Stimulated activated CD8-positive, alpha-beta memory T cell treated with anti-CD3 and anti-CD28 coated beads, Interleukin-2, amount 100 ng/mL, for 48 hours (primary cell): ENCODE results near the gene ELMO1.

ENCODE experiments used
- DNase-seq, 2 donors: peaks; one replicate each; pipeline ENCODE4 v3.0.0-alpha.2; 2020; ENCODE audit warnings: low read depth in 2 of 2

ELMO1 gene

DNA sequence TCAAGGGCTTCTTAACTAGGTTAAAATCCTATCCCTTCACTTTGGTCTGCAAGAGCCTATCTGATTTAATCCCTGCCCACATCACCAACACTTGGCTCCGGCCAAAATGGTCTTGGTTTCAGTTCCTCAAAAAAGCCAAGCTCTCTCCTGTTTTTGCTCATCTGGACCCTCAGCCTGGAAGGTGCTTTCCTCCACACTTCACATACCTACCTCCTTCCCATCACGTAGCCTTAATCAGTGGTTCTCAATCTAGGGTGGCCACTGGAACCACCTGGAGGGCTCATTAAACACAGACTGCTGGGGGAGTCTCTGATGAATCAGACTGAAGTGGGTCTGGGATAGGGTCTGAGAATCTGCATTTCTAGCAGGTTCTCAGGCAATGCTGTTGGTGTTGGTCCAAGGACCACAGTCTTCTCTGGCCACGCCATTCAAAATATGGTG, 497.4 kb downstream of the ELMO1 start:
- no peak for DNase-seq

DNA sequence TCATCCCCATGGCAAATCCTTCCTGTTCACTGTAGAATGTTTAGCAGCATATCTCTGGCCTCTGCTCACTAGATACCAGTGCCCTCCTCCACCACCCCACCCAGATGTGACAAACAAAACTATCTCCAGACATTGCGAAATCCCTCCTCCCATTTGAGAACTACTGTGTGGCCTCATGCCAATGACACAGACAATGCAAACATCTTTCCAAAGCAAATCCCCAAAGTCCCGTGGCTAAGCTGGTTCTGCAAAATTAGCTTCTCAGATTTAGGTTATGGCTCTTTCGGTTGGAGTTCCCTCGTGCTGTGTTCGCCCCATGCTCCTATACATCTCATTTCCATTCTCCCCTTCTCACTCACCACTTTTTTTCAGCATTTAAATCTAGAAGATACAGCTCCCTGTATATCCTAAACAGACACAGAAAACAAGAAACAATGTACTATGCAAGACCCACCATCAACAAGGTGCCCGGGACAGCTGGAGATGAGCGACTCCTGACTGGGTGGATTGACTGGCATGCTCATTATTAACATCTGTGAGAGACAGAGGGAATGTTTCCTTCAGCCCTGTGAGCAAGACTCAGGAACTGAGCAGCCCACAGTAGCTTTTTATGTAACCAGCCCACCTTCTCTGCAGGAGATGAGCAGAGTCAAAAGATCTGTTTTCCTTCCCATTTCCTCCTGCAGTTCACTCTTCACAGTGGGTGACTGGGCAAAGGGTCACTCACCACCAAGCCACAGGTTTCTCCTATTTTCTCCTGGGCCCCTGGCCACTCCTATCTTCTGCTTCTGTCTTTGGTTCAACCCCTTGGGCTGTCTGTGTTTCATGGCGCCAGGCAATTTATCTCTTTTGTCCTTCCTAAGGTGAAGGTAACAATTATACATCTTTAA, 498.7 kb downstream of the ELMO1 start:
- no peak for DNase-seq

DNA sequence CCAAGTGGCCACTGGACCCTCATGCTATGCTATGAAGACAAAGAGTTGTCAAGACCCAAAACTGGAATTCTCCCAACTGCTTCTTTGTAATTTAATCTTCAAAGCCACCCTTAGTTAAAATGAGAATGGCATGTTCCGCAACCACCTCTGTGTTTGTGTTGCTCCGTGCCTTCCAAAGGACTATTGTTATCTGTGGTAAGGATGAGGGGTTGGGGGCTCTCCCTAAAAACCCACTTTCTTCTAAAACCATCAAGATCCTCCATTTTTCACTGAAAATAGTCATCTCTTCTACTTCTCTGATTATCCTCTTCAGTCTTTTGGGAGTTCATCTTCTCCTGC, 502.3 kb downstream of the ELMO1 start:
- DNase-seq = no peak

DNA sequence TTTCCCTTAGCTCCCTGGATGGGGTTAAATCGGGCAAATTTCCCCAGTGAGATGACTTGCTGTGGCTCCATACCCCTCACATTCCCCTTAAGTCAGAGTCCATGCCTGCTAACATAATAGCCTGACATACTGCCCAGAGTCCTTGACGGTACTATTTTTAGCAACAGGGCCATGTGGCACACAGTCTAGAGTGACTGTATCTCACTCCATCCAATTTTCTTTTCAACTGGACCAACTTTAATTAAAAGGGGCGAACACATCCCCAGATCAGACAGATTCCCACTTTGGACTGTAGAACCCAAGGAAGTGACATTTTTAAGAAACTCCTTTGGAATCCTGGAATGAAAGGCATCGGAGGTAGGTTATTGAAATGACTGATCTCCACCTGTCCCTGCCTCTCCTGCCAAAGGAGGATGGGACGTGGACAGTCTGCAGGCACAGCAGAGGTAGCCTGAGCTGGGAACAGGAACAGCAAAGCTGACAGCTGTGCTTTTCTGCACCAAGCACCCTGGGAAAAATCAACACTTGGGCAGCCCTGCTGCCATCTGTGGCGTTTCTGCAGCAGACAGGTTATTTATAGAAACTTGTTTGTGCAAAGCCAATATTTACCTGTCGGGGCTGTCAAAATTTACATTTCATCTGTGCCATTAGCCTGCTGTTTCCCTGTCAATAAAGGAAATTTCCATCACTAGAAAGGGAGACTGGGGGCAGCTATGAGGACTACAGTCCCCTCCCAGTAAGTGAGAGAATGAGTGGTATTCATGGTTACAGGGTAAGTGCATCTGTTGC, 502.9 kb downstream of the ELMO1 start:
- DNase-seq = no peak

DNA sequence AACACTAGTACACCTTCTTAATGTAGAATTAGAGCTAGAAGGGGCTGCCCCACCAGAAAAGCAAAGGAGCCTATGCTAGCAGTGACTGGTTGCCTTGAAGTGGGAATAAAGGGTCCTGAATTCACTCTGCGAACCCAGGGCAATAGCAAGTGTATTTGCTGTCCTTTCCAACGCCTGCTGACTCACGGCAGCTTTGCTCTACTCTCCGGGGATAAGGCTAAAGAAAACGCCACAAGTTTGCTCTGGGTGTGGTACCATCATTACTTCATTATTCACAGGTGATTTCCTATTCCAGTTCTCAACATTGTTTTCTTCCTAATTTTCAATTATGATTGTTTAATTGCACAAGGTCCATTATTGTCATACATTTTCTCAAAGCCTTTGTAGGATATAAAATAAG, 503.8 kb downstream of the ELMO1 start:
- no peak for DNase-seq

DNA sequence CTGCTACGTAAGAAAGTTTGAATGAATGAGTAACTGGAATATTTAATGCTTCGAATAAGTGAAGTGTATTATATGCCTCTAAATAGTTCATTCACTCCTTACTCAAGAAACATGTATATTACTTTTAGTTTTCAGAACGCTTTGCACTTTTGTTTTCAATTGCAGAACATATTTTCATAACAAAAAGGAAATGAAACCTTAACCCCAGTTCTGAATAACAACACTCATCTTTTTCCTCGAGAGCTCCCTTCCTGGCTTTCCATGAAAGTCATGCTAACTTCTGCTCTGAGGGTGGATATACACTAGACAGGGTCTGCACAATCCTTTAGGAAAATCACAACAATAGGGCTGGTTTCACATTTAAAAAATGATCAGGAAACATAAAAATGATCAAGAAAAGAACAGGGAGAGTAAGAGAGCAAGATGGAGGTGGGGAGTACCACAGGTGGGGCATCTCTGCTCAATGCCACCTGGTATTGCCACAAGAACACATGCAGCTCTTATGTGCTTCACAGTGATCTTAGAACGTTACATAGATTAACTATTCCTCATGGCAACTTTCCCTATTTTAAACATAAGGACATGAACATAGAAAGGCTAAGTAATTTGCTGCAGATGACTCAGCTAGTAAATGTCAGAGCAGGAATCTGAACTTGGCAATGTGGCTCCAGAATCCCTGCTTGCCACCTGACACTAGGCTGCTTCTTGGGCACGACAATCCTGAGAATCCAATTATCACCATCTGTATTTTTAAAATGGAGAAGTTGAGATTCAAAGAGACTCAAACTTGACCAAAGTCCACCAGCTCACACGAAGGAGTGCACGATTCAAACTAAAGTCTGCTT, 504.9 kb downstream of the ELMO1 start:
- no peak for DNase-seq

DNA sequence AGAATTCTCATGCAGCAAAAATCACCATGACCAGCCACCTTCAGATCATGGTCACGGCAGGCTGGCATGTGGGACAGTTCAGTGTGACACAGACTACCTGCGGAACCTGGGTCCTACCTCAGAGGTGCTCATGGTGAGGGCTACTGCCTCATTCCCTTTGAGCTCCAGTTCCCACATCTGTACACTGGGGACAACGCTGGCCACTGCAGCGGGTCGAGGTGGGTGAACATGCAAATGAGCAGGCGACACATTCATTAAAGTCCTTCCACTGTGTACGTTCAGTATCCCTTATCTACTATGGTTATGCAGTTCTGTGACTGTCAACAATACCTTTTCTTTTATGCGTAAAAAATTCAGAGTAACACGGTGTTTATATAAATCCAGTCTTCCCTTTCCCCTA, 505.7 kb downstream of the ELMO1 start:
- no peak for DNase-seq

DNA sequence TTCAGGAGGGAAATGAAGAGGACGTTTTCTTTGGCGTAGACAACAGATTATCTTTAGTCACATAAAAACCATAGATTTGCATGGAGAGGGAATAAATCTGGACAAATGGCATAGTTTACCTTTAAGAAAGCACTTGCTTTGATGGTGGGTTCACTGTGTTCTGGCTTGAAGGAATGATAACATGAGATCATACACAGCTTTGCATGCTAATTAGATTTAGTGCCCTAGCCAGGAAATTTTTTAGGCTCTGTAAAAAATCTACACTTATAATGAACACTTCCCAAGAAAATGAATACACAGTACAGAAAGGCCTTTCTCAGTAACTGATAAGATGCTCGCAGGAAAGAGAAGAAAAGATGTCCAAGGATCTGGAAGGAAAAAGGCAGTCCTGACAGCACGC, 506.1 kb downstream of the ELMO1 start:
- DNase-seq = no peak

DNA sequence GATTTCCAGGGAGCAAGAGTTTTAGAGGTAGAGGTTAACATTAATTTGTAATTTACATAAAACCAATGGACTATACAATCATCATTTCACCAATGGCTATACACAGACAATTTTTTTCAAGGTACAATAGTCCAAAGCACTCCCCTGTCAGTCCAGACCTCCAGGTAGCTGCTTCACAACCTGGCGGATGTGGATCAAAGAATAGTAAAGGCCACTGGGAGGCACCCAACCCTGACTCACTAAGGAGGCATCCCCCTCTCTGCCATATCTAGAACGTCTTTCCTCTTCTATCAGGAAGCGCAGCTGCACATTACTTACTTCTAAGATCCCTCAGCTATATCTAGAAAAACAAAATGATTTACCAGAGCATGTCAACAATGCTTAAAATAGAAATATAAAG, 506.6 kb downstream of the ELMO1 start:
- no peak for DNase-seq

DNA sequence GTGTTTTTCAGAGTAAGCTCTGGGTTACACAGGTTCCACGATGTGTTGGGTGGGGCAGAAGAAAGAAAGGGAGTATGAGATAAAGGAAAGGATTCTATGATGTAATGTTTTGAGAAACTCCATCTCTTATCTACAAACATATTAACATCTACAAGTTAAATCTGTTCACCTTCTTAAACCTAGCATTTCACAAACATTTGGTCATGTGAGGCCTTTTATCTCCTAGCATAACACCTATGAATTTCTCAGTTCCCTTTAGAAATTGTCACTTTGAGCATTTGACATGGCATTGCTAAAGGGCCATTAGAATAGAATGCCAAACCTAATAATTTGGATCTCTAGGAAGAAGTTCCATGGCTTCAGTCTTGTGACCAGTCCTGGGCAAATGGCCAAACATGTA, 507.3 kb downstream of the ELMO1 start:
- DNase-seq = no peak

DNA sequence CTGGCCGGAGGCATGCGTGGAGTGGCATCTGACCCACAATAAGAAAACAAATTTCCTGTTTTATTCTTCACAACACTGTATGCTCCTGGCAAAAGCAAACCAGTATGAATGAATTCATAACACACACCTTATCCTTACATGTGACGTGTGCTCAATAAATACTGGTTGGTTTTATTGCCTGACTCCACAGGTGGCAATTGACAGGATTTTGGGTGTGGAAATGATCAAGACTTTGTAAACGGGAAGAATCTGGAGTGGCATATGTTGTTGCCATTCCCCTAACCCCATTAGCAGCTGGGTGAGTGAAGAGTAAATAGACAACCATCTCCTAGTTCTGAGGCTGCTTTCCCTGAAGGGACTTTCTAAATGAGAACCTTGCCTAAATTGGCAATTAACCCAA, 508.8 kb downstream of the ELMO1 start:
- no peak for DNase-seq

DNA sequence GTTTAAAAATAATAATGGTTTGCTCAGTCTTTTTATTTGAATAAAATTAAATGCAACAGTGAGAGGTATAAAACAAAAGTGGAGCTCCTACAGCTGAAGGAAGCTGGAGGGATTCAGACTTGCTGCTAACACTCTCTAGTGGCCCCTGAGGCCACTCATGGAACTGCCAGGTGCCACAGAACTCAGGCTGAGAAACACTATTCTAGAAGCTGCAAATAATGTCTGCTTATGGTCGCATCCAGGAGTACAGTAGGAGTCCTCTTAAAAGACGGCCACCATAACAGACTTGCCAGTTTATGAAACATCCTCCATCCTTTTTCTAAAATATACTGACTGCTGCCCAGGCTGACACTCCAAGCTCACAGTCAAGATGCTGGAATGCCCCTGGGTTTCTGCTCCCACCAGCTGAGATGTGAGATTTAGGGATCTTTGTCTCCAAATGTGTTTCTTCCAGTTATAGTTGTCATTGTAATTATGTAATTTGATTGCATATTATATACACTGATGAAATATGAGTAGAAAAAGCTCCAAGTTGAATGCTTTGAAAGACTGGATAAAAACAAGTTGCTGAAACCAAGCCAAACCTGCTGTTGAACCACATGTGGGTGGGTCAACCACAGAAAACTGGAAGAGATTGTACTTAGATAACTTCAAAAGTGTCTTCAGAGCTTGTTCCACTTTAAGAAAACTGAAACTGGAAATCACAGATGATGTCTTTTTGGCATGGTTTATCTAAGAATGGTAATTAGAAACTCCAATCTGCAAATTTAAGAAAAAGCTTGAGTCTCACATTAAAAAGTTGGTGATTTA, 510.7 kb downstream of the ELMO1 start:
- no peak for DNase-seq

DNA sequence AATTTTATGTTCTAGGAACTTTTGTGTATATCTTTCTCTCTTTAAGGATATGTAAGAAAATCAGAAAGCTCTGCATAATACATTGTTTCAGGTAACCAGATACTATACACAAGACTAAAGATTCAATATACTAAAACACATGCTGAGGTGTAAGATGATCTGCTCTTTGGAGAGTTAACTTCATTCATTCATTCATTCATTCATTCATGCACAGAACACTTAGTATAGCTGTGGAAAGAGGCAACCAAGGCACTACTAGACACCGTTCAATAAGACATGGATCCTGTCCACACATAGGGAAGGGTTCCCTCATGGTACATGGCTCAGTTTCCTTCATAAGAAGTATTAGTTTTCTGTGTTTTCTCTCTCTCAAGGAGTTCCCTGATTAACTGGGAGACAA, 516.8 kb downstream of the ELMO1 start:
- no peak for DNase-seq

DNA sequence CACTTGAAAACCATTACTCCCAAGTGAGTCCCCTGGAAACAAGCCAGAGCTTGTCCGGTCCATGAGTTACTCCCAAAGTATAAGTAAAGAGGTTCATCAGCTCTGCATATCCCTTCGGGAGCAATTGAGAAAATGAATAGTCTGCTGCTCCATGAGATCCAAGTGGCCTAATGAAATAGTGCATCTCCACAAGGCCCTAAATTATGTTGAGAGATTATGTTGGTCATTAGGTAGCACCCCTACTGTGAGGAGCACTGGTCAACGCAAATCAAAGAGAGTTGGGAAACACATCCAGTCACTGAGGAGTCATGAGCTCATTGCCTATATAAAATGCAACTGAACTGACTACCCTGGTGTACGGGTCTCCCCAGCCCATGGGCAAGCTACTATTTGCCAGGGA, 518.9 kb downstream of the ELMO1 start:
- no peak for DNase-seq

DNA sequence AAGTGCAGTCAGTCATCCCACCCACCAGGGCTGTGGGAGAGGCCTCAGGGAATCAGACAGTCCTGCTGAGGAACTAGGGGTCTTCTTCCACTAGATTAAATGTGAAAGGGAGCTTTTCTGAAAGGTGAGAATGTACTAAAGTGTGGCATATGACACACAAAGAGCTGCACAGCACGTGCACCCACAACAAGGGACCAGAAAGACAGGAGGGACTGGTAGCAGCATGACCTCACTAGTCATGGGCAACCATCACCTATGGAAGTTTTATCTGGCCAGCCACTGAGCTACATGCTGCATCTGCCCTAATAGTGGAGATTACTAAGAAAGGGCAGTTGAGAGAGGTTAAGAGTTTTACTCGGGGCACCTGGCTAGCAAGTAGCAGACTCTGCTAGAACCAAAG, 519.9 kb downstream of the ELMO1 start:
- DNase-seq = no peak

DNA sequence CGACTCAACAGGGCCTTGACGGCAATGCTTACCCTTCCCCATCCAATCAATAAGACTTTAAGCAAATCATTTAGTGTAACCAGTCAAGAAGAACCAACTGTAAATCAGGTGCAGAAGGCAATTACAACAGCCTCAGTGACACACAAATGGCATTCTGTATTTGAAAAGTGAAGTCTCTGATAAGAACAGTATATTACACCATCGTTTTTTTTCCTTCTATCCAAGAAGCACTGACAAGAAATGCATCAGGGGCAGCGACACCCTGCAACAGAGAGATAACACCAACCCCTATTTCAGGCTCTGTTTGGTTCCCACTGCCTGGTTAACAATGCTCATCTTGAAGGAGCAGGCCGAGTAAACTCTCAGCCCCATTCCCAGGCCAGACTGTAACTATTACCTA, 520.4 kb downstream of the ELMO1 start:
- DNase-seq = no peak

DNA sequence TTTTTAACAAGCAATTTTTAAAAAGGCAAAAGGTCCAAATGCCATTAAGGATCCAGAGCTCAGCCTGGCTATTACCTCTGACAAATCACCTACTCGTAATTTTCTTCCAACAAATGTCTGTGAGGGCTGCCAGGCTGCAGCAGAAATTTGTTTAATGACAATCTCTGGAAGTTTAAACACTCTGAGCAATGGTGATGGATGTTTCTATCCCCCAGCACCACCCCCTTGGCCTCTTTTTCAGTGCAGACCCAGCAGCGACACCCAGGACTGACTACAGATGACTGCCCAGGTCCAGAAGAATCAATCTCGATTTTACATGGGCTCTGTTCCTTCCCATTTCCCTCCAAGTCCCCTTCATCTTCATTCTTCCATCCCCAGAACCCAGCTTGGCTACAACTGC, 523.0 kb downstream of the ELMO1 start:
- DNase-seq = no peak

DNA sequence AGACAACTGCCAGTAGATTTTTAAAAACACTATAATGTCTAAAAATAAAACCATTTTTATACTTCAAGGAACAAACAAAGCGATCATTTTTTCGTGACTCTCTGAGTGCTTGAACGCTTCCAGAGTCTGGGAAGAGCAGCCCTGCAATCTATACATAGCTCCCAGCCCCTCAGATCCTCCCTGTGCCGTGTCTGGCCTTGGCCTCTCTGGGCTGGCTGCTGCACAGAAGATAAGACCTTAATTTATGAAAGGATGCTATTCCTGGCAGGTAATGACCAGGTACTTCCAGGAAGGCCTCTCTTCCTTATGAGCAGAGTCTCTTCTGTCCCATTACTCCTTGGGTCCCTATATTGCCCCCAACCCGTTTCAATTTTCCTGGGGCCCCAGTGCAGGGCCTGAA, 523.5 kb downstream of the ELMO1 start:
- no peak for DNase-seq

DNA sequence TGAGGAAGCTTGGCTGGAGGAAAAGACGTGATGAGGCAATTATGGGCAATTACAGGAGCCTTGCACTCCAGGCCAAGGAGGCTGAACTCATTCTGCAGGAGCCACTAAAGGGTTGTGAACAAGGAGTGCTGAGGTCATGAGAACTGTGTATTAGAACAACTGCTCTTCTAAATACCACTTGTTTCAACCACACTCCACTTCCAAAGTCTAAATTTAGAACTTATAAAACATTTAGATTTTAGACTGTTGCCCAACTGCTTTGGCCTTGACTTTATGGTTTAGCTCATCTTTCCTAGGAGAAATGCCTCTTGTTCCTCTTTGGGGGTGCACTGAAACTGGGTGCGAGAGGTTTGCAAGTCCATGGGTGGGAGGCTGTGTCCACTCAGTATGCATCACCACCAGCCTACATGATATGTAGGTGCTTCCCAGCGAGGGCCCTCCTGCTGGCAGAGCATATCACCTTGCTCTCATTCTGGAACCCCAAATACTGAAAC, 524.7 kb downstream of the ELMO1 start:
- no peak for DNase-seq

DNA sequence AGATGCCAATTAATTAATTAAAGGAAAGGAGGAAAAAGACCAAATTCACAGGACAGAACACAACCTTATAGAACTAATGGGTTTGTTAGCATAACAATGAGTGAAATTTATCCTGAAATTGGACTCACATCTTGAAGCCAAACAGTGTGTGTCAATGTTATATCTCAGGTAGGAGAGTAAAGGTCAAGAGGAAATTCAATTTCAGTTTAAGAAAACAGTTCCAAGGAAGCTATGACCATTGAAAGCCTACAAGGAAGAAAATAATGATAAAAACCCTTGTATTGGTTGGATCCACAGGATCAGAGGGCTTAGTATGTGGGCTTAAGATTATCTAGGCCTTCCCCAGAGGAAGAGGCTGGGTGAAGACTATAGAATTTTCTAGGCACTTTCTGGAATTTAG, 525.5 kb downstream of the ELMO1 start:
- DNase-seq = no peak

DNA sequence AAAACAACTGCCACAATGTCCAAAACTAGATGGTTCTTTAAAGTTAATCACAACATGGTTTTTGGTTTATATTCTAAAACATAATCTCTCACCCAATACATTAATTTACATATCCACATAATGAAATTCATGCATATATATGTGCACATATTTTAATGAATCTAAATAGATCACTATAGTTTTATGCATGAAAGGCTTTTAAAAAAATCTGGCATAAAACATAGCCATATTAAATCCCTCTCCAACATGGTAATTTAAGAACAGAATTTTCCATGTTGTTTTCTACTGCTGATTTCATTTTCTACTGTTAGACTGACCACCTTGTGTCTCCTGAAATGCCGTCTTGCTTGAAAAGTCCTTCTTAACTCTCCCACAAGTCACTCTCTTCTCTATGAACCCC, 528.2 kb downstream of the ELMO1 start:
- DNase-seq = no peak
